Astrocyte (in vitro differentiated cells and primary cell): Measurements from ENCODE around the gene TBC1D24. TPM values are rescaled to one million over a fixed set of nuclear protein-coding genes. Genes with fewer than 3 reads are reported as not detected.

ENCODE experiments used
- DNase-seq: peaks from one replicate; pipeline ENCODE4 v3.0.0-alpha.2; 2010; ENCODE audit warnings: low read depth
- FAIRE-seq: peaks from 2 replicates; lab custom pipeline; 2011; peaks lifted over from hg19 to GRCh38; lab: Jason Lieb, UNC
- H2AFZ ChIP-seq: 2 replicates; pipeline ENCODE4 v1.6.0; 2012; ENCODE audit warnings: low read depth, low read length, inconsistent platforms
- H3K27ac ChIP-seq: 2 replicates; pipeline ENCODE4 v1.5.1; 2011; ENCODE audit warnings: low read depth, low read length, inconsistent platforms
- H3K27me3 ChIP-seq: 2 replicates; pipeline ENCODE4 v1.6.0; 2011; ENCODE audit warnings: low read length, inconsistent platforms; ENCODE audit not compliant: insufficient read depth
- H3K36me3 ChIP-seq: 2 replicates; pipeline ENCODE4 v1.5.1; 2011; ENCODE audit warnings: low read length, inconsistent platforms; ENCODE audit not compliant: insufficient read depth
- H3K4me1 ChIP-seq: 2 replicates; pipeline ENCODE4 v1.5.1; 2011; ENCODE audit warnings: low read length, inconsistent platforms; ENCODE audit not compliant: insufficient read depth
- H3K4me2 ChIP-seq: 2 replicates; pipeline ENCODE4 v1.6.0; 2012; ENCODE audit warnings: low read length, inconsistent platforms
- H3K4me3 ChIP-seq: 2 replicates; pipeline ENCODE4 v1.5.1; 2011; ENCODE audit warnings: low read depth, mild to moderate bottlenecking, low read length, inconsistent platforms; ENCODE audit not compliant: insufficient read depth
- H3K79me2 ChIP-seq: 2 replicates; pipeline ENCODE4 v1.6.0; 2012; ENCODE audit warnings: mild to moderate bottlenecking, low read length, inconsistent platforms; ENCODE audit not compliant: insufficient read depth
- H3K9ac ChIP-seq: 2 replicates; pipeline ENCODE4 v1.6.0; 2012; ENCODE audit warnings: mild to moderate bottlenecking, low read length, inconsistent platforms
- H3K9me3 ChIP-seq: 2 replicates; pipeline ENCODE4 v1.5.1; 2012; ENCODE audit warnings: low read depth, mild to moderate bottlenecking, low read length, inconsistent platforms; ENCODE audit not compliant: insufficient read depth
- H4K20me1 ChIP-seq: 2 replicates; pipeline ENCODE4 v1.6.0; 2012; ENCODE audit warnings: low read length, inconsistent platforms; ENCODE audit not compliant: insufficient read depth
- H3K27ac Mint-ChIP-seq: one replicate; pipeline ENCODE4 v1.8.0; 2021; ENCODE audit warnings: mild to moderate bottlenecking, mixed read lengths; ENCODE audit not compliant: unreplicated experiment
- H3K27me3 Mint-ChIP-seq: one replicate; pipeline ENCODE4 v1.8.0; 2021; ENCODE audit warnings: low read depth, mixed read lengths; ENCODE audit not compliant: unreplicated experiment
- H3K36me3 Mint-ChIP-seq: one replicate; pipeline ENCODE4 v1.8.0; 2021; ENCODE audit warnings: low read depth, mixed read lengths; ENCODE audit not compliant: unreplicated experiment
- H3K4me1 Mint-ChIP-seq: one replicate; pipeline ENCODE4 v1.8.0; 2021; ENCODE audit warnings: low read depth, mixed read lengths; ENCODE audit not compliant: unreplicated experiment
- H3K4me3 Mint-ChIP-seq: one replicate; pipeline ENCODE4 v1.8.0; 2021; ENCODE audit warnings: mild to moderate bottlenecking, moderate library complexity, mixed read lengths; ENCODE audit not compliant: unreplicated experiment
- H3K9me3 Mint-ChIP-seq: one replicate; pipeline ENCODE4 v1.8.0; 2021; ENCODE audit warnings: mild to moderate bottlenecking, mixed read lengths; ENCODE audit not compliant: unreplicated experiment
- EZH2 ChIP-seq: IDR thresholded peaks from 2 replicates; pipeline ENCODE4 v1.6.1; 2012; ENCODE audit warnings: mild to moderate bottlenecking, low read length, inconsistent platforms; ENCODE audit not compliant: insufficient read depth
- total RNA-seq: library from RNA; stranded (reverse); gene quantifications from 2 replicates; pipeline ENCODE4 v1.2.1, GENCODE V29; 2021
- TF ChIP-seq, protein P1 (sequence below): IDR thresholded peaks from 2 replicates; pipeline ENCODE4 v1.5.1; 2011; ENCODE audit warnings: low read depth, mild to moderate bottlenecking, inconsistent platforms, low read length, moderate library complexity; ENCODE audit not compliant: insufficient read depth

The TBC1D24 gene
- total RNA-seq, 1 donor from 2014 or later, result 13.4 TPM

DNA sequence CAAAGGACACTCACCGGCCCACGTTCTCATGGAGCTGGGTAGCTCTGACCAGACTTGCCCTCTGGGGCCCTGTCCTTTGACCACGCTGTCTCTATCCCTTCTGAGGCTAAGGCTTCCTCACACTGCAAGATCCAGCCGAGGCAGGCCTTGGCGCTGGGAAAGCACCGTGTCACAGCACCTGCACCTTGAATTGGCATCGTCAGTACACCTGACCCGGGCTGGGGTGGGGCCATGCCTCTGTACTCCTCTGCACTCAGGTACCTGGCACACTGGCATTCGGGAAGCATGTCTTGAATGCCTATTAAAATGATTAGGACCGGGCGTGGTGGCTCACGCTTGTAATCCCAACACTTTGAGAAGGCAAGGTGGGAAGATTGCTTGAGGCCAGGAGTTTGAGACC, 6.0 kb downstream of the TBC1D24 start:
- no peaks in the 10 kb centered on the region for H3K27me3 ChIP-seq
- peaks cover 27% of the 10 kb centered on the region for H3K79me2 ChIP-seq
- Mint-ChIP-seq H3K4me3 (no peak overlapping the region), H3K9me3 (no peaks in the 10 kb centered on the region), H3K36me3 (peaks cover 18% of the 10 kb centered on the region), H3K27ac (peak overlapping the region; percentile 18), H3K27me3 (peaks cover 25% of the 10 kb centered on the region), H3K4me1 (peaks cover 4% of the 10 kb centered on the region)
- H3K36me3 ChIP-seq, result no peaks in the 10 kb centered on the region
- no peak overlapping the region for H3K9ac ChIP-seq
- no peaks in the 10 kb centered on the region for H3K9me3 ChIP-seq
- DNase-seq (no peak), FAIRE-seq (no peak)
- H3K27ac ChIP-seq, result no peak overlapping the region
- H3K4me1 ChIP-seq, result peaks cover 4% of the 10 kb centered on the region
- H3K4me3 ChIP-seq, result no peak overlapping the region
- TF ChIP-seq, protein P1, sequence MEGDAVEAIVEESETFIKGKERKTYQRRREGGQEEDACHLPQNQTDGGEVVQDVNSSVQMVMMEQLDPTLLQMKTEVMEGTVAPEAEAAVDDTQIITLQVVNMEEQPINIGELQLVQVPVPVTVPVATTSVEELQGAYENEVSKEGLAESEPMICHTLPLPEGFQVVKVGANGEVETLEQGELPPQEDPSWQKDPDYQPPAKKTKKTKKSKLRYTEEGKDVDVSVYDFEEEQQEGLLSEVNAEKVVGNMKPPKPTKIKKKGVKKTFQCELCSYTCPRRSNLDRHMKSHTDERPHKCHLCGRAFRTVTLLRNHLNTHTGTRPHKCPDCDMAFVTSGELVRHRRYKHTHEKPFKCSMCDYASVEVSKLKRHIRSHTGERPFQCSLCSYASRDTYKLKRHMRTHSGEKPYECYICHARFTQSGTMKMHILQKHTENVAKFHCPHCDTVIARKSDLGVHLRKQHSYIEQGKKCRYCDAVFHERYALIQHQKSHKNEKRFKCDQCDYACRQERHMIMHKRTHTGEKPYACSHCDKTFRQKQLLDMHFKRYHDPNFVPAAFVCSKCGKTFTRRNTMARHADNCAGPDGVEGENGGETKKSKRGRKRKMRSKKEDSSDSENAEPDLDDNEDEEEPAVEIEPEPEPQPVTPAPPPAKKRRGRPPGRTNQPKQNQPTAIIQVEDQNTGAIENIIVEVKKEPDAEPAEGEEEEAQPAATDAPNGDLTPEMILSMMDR, result no peak
- TF ChIP-seq EZH2, result no peak
- no peak overlapping the region for H3K4me2 ChIP-seq
- no peak overlapping the region for H2AFZ ChIP-seq
- peaks cover 88% of the 10 kb centered on the region for H4K20me1 ChIP-seq

DNA sequence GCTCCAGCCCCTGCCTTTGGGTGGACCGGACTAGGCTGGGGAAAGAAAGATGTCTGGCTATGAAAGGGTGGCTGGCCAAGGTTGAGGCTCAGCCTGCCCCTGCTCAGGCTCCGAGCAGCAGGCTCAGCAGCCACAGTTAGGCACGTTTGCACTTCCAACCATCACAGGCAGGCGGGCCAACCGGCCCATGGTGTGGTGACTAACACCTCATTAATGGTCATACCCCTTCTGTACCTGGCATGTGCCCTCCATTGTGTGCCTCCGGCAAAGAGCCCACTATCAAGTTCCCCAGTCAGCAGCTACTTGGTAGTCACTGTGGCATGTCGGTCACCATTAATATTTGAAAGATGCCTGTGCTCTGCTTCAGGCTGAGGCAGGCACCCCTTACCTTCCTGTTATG, 6.7 kb downstream of the TBC1D24 start:
- Histone ChIP-seq H3K79me2 (peaks cover 21% of the 10 kb centered on the region), H3K27ac (no peak overlapping the region), H3K4me1 (peaks cover 4% of the 10 kb centered on the region), H3K36me3 (no peaks in the 10 kb centered on the region), H4K20me1 (peaks cover 86% of the 10 kb centered on the region), H3K27me3 (no peaks in the 10 kb centered on the region), H3K9me3 (no peaks in the 10 kb centered on the region), H3K9ac (no peak overlapping the region), H3K4me2 (no peak overlapping the region), H2AFZ (no peak overlapping the region), H3K4me3 (no peak overlapping the region)
- peaks cover 18% of the 10 kb centered on the region for H3K36me3 Mint-ChIP-seq
- FAIRE-seq (no peak), DNase-seq (no peak)
- H3K4me3 Mint-ChIP-seq, result no peak overlapping the region
- TF ChIP-seq EZH2, result no peak
- TF ChIP-seq, protein P1, result no peak
- peaks cover 22% of the 10 kb centered on the region for H3K27me3 Mint-ChIP-seq
- H3K4me1 Mint-ChIP-seq, result peaks cover 4% of the 10 kb centered on the region
- H3K9me3 Mint-ChIP-seq, result no peaks in the 10 kb centered on the region
- no peak overlapping the region for H3K27ac Mint-ChIP-seq

DNA sequence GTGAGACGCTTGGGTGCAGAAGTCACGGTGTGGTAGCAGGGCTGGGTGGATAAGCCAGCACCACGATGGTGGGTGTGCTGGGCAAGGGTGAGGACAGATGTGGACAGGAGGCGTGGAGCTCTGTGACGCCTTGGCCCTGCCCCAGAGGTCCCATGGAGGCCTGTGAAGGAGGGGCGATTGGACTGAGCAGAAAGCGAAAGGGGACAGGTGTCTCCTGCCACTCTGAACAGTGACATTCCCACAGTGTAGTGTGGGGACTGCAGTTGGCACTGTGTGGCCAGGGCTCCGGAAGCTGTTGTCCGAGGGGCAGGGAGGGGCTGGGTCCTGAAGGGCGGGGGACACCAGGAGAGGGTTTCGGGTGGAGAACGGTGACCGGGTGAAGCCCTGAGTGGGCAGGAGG, 7.3 kb downstream of the TBC1D24 start:
- Histone ChIP-seq H3K4me2 (no peak overlapping the region), H3K79me2 (peaks cover 20% of the 10 kb centered on the region), H3K27me3 (no peaks in the 10 kb centered on the region), H3K4me1 (peaks cover 9% of the 10 kb centered on the region), H3K9me3 (no peaks in the 10 kb centered on the region), H3K4me3 (no peak overlapping the region), H2AFZ (no peak overlapping the region), H3K9ac (no peak overlapping the region), H3K27ac (no peak overlapping the region), H4K20me1 (peaks cover 86% of the 10 kb centered on the region), H3K36me3 (no peaks in the 10 kb centered on the region)
- Mint-ChIP-seq H3K27ac (peak overlapping the region; percentile 24), H3K36me3 (peaks cover 21% of the 10 kb centered on the region), H3K27me3 (peaks cover 22% of the 10 kb centered on the region), H3K9me3 (no peaks in the 10 kb centered on the region), H3K4me1 (peaks cover 5% of the 10 kb centered on the region), H3K4me3 (no peak overlapping the region)
- FAIRE-seq (no peak), DNase-seq (no peak)
- TF ChIP-seq EZH2, result no peak
- TF ChIP-seq, protein P1, result no peak
